GM10847 (cell line): ENCODE results near the gene RPS3.

Source experiments
- POLR2A ChIP-seq: IDR thresholded peaks from 2 replicates; pipeline ENCODE4 v1.6.1; 2011; ENCODE audit not compliant: insufficient read length; ENCODE audit errors: extremely low read depth

Gene RPS3

GRCh38 chr11:75400146-75400865 is 988 bp downstream of the RPS3 start:
- TF ChIP-seq POLR2A, result no peak

GRCh38 chr11:75402002-75402773 is 2.9 kb downstream of the RPS3 start:
- TF ChIP-seq POLR2A, result no peak

GRCh38 chr11:75403037-75403436 is 3.7 kb downstream of the RPS3 start:
- no peak for TF ChIP-seq POLR2A

- no peak for TF ChIP-seq POLR2A
These were observed 4.8 kb downstream of the RPS3 start for GRCh38 chr11:75403983-75404658.

GRCh38 chr11:75406338-75406777 is 7.0 kb downstream of the RPS3 start:
- no peak for TF ChIP-seq POLR2A

GRCh38 chr11:75408957-75409219 is 9.6 kb downstream of the RPS3 start:
- TF ChIP-seq POLR2A, result no peak

- TF ChIP-seq POLR2A, result no peak
These were observed 14.5 kb downstream of the RPS3 start for GRCh38 chr11:75413864-75414263.

GRCh38 chr11:75420224-75421034 is 21.1 kb downstream of the RPS3 start:
- no peak for TF ChIP-seq POLR2A

GRCh38 chr11:75421035-75421602 is 21.8 kb downstream of the RPS3 start:
- no peak for TF ChIP-seq POLR2A

- no peak for TF ChIP-seq POLR2A
These were observed 22.6 kb downstream of the RPS3 start for GRCh38 chr11:75421902-75422247.

GRCh38 chr11:75422248-75423231 is 23.2 kb downstream of the RPS3 start:
- TF ChIP-seq POLR2A, result no peak

GRCh38 chr11:75423721-75424120 is 24.4 kb downstream of the RPS3 start:
- TF ChIP-seq POLR2A, result no peak

- TF ChIP-seq POLR2A, result no peak
These were observed 25.1 kb downstream of the RPS3 start for GRCh38 chr11:75424396-75424795.

GRCh38 chr11:75425422-75425821 is 26.1 kb downstream of the RPS3 start:
- TF ChIP-seq POLR2A, result no peak
